NCI-H2081 (cell line): ENCODE data around the gene PRRC1.

Experiments used
- DNase-seq, 2 experiments: peaks; one replicate each; lab custom pipeline; 2025; lab: John Stamatoyannopoulos, UW

Gene PRRC1

GRCh38 chr5:127580731-127581130 is 63.3 kb downstream of the PRRC1 start:
- DNase-seq, result no peak

- no peak for DNase-seq
Measured at GRCh38 chr5:127581450-127581849, 64.0 kb downstream of the PRRC1 start.

- no peak for DNase-seq
Measured at GRCh38 chr5:127582773-127583370, 65.4 kb downstream of the PRRC1 start.

- no peak for DNase-seq
Measured at GRCh38 chr5:127583866-127584265, 66.4 kb downstream of the PRRC1 start.

- DNase-seq, result no peak
Measured at GRCh38 chr5:127585661-127586060, 68.2 kb downstream of the PRRC1 start.

DNA sequence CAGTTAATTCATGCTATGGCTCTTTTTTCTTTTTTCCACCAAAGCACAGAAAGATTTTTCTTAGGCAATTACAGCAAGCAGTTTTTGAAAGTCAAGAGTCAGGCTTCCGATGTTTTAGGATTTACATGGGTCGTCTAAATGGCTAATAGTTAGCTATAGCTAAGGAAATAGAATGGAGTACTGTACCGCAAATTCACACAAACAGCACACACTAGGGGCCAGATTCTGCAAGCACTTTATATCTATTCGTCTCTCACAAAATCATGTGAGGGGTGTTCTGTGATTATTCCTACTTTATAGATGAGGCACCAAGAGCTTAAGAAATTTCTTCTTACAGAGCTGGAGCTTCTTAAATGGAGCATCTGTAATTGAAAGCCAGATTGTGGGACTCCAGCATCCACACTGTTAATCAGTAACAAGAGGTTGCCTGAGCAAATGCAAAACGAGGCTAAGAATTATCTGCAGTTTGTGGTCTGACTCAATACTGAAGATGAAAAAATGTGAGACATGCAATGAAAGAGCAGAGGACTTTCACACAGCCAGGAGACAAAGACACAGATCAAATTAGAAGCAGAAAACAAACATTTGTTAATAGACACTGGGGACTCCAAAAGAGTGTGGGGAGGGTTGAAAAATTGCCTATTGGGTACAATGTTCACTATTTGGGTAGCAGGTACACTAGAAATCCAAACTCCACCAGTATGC is 68.8 kb downstream of the PRRC1 start:
- no peak for DNase-seq

DNA sequence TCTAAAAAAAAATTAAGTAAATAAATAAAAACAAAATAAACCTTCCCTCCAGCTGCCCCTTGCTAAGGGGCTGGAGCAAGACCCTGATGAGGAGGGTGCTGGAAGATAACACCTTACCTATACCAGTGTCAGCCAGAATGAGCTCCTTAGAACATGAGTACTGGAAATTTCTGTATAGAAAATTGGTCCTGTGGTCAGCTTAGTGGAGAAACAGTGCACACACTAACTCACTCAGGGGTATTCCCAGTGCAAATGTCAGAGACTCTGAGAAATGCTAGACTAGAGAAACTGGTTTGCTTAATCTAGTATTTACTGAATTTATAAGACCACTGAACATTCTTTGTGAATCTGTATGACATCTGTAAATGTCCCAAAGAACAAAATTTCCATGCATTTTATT is 69.4 kb downstream of the PRRC1 start:
- DNase-seq, result no peak

DNA sequence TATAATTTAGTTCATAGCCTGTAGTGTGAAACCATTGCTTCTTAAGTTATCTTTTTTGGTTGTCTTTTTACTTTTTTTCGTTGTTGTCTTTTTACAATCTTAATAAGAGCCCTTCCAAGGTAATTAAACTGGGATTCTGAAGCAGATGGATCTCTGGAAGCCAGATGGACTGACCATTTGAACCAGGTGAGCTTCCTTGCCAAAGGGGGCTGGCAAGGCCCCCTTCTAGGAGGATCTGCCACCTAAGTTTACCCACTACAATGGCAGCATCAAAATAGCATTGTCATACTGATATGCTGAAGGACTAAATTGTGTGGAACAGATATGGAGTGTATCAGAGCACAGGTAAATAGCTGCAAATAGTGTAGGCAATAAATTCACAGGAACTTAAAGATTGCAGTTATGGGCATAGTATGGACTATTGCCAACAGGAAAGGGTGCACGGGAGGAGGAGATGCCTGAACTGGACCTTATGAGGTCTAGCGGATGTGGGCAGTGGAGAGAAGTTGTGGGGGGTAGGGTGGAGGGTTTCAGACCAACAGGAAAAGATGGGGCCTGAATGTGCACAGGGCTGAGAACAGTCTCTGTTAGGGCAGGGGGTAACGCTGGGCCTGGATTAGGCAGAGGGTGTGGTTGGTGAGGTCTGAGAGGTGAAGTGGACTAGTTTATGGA is 69.9 kb downstream of the PRRC1 start:
- no peak for DNase-seq

- no peak for DNase-seq
Measured at GRCh38 chr5:127588368-127588767, 70.9 kb downstream of the PRRC1 start.

GRCh38 chr5:127589309-127590030 is 72.0 kb downstream of the PRRC1 start:
- DNase-seq, result no peak

DNA sequence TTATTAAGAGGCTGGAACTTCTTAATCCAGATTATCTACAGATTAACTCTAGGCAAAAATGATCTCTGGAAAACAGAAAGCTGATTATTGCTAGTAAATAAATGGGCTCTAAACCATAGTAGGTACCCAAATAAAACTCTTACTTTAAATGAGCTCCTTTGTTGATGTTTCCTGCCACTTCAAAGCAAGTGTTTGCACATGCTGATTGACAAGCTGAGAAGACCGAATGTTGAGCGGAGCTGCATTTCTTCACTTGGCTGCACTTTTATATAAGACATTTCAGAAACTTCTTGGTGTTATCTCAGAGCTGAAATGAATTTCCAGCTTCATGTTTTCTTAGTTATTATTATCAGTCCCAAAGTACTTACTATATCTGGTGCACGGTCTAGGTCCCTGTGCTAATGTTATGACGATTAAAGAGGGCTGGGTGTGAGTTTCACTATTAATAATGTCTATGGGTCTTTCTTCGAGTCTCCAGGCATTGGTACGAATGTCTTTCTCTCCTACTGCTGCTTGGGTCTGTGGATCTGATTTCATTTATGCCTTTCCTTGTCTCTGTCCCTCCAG is 72.8 kb downstream of the PRRC1 start:
- DNase-seq, result no peak

DNA sequence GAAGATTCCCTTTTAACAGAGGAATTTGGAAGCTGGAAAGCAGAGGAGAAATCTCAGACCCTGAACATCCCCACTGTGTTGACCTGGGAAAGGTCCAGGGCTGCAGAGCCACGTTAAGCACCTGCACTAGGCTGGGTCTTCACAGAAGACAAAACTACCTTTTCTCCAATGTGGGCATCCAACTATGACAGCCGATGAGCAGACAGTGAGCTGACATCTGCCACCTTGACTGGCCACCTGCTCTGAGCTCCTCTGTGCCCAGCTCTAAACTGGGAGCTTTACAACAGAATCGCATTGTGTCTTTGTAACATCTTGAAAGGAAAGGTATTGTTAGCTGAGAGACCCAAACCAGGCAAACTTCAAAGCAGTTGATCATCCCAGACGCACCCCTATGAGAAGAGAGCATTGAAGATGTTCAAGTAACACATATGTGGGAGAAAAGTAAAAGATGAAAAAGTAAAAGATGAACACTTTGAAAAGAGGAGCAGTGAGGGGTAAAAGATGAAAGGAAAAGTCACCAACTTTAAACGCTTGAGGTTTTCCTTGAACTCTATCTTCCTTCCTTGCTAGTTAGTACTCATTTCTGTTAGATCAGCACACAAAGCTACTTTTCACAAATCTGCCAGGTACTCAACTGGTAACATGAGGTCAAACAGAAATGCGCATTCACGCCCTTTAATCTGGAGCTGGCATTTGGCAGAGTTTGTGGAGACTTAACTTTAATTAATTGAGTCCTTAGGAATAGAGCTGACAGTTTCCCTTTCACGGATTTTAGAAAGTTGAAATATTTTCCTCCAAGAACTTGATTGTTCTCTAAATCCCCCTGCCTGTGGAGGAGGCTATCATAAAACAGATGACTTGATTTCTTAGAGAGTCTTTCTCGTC is 78.3 kb downstream of the PRRC1 start:
- no peak for DNase-seq

DNA sequence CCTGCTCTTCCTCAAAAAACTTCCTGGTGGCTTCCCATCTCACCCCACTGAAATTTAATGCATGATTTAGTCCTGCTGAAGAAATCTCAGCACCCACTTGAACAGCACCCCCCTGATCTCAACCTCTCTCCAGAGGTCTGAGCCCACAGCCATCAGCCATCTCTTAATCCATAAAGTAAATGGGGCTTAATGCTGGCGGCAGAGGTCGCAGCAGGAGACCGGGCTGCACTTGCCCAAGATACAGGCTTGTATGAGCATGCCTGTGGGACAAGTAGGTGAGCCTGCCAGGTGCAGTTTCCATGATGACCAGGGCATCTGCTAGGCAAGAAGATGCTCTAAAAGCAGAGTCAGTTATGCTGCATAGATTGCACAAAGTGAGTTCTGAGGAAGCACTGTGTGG is 79.1 kb downstream of the PRRC1 start:
- DNase-seq, result no peak

- DNase-seq, result no peak
Measured at GRCh38 chr5:127599320-127599719, 81.9 kb downstream of the PRRC1 start.

DNA sequence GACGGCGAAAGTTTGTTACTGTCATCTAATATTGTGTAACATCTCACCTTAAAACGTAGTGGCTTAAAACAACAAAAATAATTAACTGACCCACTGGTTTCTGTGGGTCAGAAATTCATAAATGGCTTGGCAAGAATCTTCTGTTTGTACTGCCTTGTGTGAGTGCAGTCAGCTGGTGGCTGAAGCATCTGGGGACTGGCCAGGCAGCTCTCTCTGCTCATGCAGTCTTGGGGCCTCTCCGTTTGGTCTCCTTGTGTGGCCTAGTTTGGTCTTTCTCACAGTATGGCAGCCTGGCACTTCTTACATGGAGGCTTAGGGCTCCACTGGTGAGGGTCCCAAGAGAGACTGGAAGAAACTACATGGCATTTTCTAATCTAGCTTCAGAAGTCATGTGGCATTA is 82.4 kb downstream of the PRRC1 start:
- DNase-seq, result no peak

DNA sequence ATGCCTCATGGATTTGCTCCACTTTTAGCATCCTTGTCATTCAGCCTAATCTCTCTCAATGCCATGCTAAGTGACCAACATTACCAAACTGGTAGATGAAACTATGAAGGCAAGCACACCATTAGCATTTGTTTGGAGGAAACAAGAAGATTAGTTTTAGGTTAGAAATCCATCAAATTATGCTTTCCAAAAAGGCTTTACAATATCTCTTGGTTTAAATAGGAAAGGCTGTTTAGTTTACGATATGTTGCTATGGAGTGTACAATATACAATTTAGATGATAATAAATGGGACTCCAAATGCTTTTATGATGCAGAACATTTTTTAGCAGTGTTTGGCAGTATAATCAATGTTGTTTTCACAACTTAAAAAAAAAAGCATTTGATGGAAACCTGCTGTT is 83.7 kb downstream of the PRRC1 start:
- no peak for DNase-seq

DNA sequence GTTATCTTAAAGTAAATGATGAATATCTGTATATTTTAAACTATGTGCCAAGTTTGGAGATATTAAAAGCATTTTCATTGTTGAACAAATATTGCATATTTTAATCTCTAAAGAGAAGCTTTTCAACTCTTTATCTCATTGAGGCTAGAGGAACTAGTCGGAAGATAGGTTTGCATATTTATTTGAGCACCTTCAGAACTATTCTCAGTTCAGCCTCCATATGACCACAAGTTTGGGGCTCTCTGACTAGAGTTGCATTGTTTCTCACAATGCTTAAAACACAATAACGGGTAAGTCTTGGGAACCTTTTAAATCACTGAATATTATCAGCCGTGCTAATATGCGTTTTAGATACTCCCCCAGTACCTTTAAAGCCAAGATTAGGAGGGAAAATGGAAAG is 84.2 kb downstream of the PRRC1 start:
- no peak for DNase-seq

GRCh38 chr5:127602481-127602880 is 85.0 kb downstream of the PRRC1 start:
- DNase-seq, result no peak

GRCh38 chr5:127602896-127603844 is 85.7 kb downstream of the PRRC1 start:
- no peak for DNase-seq
